ENCODE data around the gene UGDH.

DNA sequence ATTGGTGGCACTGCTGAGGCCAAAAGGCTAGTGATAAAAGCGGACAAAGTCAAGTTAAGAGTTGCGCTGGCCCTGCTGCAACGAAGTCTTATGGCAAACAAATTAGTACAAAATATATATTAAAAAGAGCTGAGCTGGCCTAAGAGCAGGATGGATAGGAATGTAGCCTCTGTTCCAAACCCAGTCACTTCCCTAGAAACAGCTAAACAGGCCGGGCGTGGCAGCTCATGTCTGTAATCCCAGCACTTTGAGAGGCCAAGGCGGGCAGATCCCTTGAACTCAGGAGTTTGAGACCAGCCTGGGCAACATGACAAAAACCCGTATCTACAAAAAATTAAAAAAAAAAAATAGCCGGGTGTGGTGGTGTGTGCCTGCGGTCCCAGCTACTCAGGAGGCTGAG is 32.4 kb upstream of the UGDH start:
- no peak for TF ChIP-seq POLR2AphosphoS5 (IDR thresholded peaks at IDR 0.05)
- TF ChIP-seq SMC3 (conservative IDR thresholded peaks at IDR 0.05; ENCODE audit: poor library complexity), result no peak
- TF ChIP-seq, protein P1, sequence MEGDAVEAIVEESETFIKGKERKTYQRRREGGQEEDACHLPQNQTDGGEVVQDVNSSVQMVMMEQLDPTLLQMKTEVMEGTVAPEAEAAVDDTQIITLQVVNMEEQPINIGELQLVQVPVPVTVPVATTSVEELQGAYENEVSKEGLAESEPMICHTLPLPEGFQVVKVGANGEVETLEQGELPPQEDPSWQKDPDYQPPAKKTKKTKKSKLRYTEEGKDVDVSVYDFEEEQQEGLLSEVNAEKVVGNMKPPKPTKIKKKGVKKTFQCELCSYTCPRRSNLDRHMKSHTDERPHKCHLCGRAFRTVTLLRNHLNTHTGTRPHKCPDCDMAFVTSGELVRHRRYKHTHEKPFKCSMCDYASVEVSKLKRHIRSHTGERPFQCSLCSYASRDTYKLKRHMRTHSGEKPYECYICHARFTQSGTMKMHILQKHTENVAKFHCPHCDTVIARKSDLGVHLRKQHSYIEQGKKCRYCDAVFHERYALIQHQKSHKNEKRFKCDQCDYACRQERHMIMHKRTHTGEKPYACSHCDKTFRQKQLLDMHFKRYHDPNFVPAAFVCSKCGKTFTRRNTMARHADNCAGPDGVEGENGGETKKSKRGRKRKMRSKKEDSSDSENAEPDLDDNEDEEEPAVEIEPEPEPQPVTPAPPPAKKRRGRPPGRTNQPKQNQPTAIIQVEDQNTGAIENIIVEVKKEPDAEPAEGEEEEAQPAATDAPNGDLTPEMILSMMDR (IDR thresholded peaks at IDR 0.05; ENCODE audit: poor library complexity, severe bottlenecking), result no peak
- TF ChIP-seq EP300 (conservative IDR thresholded peaks at IDR 0.05; ENCODE audit: poor library complexity, severe bottlenecking), result no peak

All from neural cell (in vitro differentiated cells).